Spleen (tissue), 7 donors: ENCODE results near the gene RAB40C.
A peak's percentile ranks its signal among the peaks of the same experiment; 100 is the strongest.

Experiments used
- CTCF ChIP-seq, 11 experiments: fragments of 200-600 bp in 7 of 11; fragments of 450-650 bp in 4 of 11; sonication (generic) in 4 of 11; IDR thresholded peaks in 8 of 11; conservative IDR thresholded peaks in 3 of 11; 1 replicate in 7 of 11; 2 replicates in 4 of 11; pipeline versions ENCODE4 v1.4.0 to v1.8.0; 2016 to 2021; ENCODE audit warnings: antibody characterized with exemption in 11 of 11, inconsistent platforms in 4 of 11, mild to moderate bottlenecking in 1 of 11
- POLR2A ChIP-seq, 3 donors: fragments of 450-650 bp; IDR thresholded peaks; one replicate each; pipeline ENCODE4 v1.5.1; 2017; ENCODE audit warnings: antibody characterized with exemption in 3 of 3, mild to moderate bottlenecking in 1 of 3
- POLR2AphosphoS5 ChIP-seq, 3 donors: sonication (generic); formaldehyde crosslinking; IDR thresholded peaks; one replicate each; pipeline ENCODE4 v1.5.1; 2017; ENCODE audit warnings: antibody characterized with exemption in 3 of 3
- donor health status: DM: no; HTN: no; CAD: no; lungs with moderate emphysema.
- donor health status: DM: no; HTN: no; CAD: no.
- donor health status: DM: no; HTN: no; CAD: no.

- TF ChIP-seq POLR2A (IDR thresholded peaks at IDR 0.05) (no peak), CTCF (IDR thresholded peaks at IDR 0.05 in 8 of 11, conservative IDR thresholded peaks at IDR 0.05 in 3 of 11) (no peak), POLR2AphosphoS5 (IDR thresholded peaks at IDR 0.05) (peak in 1 of 3 donors; percentile 53)
These were observed 35.1 kb upstream of the RAB40C start for GRCh38 chr16:554640-555365.
